ENCODE data around the gene PDE6B. TPM values are rescaled to one million over a fixed set of nuclear protein-coding genes. Genes with fewer than 3 reads are reported as not detected.
"Not testable (repeated sequence)": the region's sequence is repeated elsewhere in the genome, so short reads cannot be mapped to it uniquely, and the experiment has no call there.

The PDE6B gene
- total RNA-seq, 4 donors from 2014 or later = 0.60 to 2.5 (median 0.95) TPM; not detected in 1

- intact Hi-C loops (cut with DNase I; ENCODE audit: low total_unique reads) = no loop called here
- 90% methylated on average over 22 of the region's 22 CpGs; no CpG with 5 or more reads in 1 of the 2 donors for WGBS, 2 donors (ENCODE audit: low coverage in 1 of 2)
- Histone ChIP-seq H3K27ac (no peak overlapping the region), H3K9me3 (no peaks in the 10 kb centered on the region), H3K36me3 (peaks cover 0 to 3% (median under 1%) of the 10 kb centered on the region in 4 donors), H3K4me1 (peaks cover 0 to 10% (median 6%) of the 10 kb centered on the region in 4 donors), H3K27me3 (peaks cover 6% of the 10 kb centered on the region), H3K4me3 (no peak overlapping the region)
- no peak for DNase-seq
- no peak for TF ChIP-seq EP300 (IDR thresholded peaks at IDR 0.05; ENCODE audit: low read depth)
- TF ChIP-seq POLR2A (IDR thresholded peaks at IDR 0.05) = no peak
- no peak for TF ChIP-seq POLR2AphosphoS5 (IDR thresholded peaks at IDR 0.05)
- TF ChIP-seq, protein P1, sequence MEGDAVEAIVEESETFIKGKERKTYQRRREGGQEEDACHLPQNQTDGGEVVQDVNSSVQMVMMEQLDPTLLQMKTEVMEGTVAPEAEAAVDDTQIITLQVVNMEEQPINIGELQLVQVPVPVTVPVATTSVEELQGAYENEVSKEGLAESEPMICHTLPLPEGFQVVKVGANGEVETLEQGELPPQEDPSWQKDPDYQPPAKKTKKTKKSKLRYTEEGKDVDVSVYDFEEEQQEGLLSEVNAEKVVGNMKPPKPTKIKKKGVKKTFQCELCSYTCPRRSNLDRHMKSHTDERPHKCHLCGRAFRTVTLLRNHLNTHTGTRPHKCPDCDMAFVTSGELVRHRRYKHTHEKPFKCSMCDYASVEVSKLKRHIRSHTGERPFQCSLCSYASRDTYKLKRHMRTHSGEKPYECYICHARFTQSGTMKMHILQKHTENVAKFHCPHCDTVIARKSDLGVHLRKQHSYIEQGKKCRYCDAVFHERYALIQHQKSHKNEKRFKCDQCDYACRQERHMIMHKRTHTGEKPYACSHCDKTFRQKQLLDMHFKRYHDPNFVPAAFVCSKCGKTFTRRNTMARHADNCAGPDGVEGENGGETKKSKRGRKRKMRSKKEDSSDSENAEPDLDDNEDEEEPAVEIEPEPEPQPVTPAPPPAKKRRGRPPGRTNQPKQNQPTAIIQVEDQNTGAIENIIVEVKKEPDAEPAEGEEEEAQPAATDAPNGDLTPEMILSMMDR (IDR thresholded peaks at IDR 0.05) = no peak
- in situ Hi-C loops (cut with MboI; ENCODE audit: low pct_ligation_motif_present in 1 of 4, low pct_unique_long_range_greater_than_20kb in 1 of 4, low sequenced_read_pairs in 3 of 4) = no loop called here
Observed at GRCh38 chr4:666436-666810, 41.0 kb downstream of the PDE6B start.

- peaks cover 6% of the 10 kb centered on the region for H3K27me3 ChIP-seq
- WGBS, 2 donors (ENCODE audit: low coverage in 1 of 2) = 77% methylated on average over 22 of the region's 28 CpGs; no CpG with 5 or more reads in 1 of the 2 donors
- in situ Hi-C loops (cut with MboI; ENCODE audit: low pct_ligation_motif_present in 1 of 4, low pct_unique_long_range_greater_than_20kb in 1 of 4, low sequenced_read_pairs in 3 of 4) = no loop called here
- no peak overlapping the region for H3K4me3 ChIP-seq
- peaks cover 0 to 10% (median 6%) of the 10 kb centered on the region in 4 donors for H3K4me1 ChIP-seq
- H3K27ac ChIP-seq = no peak overlapping the region
- H3K9me3 ChIP-seq = no peaks in the 10 kb centered on the region
- no peak for DNase-seq
- H3K36me3 ChIP-seq = peaks cover 0 to 8% (median 3%) of the 10 kb centered on the region in 4 donors
- TF ChIP-seq EP300 (IDR thresholded peaks at IDR 0.05; ENCODE audit: low read depth) (no peak), POLR2A (IDR thresholded peaks at IDR 0.05) (no peak), POLR2AphosphoS5 (IDR thresholded peaks at IDR 0.05) (no peak)
- TF ChIP-seq, protein P1 (IDR thresholded peaks at IDR 0.05) = no peak
- intact Hi-C loops (cut with DNase I; ENCODE audit: low total_unique reads) = no loop called here
Observed at GRCh38 chr4:666822-667544, 41.6 kb downstream of the PDE6B start.

DNA sequence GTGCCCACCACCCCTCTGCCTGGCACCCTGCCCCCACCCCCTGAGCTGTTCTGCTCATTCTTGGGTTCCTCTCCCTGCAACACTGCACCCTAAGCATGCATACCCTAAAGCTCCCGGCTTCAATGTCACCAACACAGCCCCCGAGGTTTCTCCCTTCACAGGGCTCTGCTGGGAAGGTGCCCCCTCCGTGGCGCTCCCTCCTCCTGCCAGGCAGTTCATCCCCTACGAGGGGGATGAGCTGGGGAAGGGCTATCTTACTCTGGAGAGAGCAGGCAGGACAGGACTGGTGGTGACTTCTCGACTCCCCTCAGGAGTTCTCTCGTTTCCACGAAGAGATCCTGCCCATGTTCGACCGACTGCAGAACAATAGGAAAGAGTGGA is 42.2 kb downstream of the PDE6B start:
- no peak overlapping the region for H3K4me3 ChIP-seq
- intact Hi-C loops (cut with DNase I; ENCODE audit: low total_unique reads) = no loop called here
- DNase-seq = no peak

GRCh38 chr4:668219-668618 is 42.8 kb downstream of the PDE6B start:
- peaks cover 6 to 15% (median 10%) of the 10 kb centered on the region in 4 donors for H3K4me1 ChIP-seq
- DNase-seq; H3K27me3 ChIP-seq; H3K9me3 ChIP-seq; intact Hi-C loops (cut with DNase I; ENCODE audit: low total_unique reads); H3K4me3 ChIP-seq; in situ Hi-C loops (cut with MboI; ENCODE audit: low pct_ligation_motif_present in 1 of 4, low pct_unique_long_range_greater_than_20kb in 1 of 4, low sequenced_read_pairs in 3 of 4); H3K27ac ChIP-seq: not testable (repeated sequence)
- peaks cover 0 to 14% (median 6%) of the 10 kb centered on the region in 4 donors for H3K36me3 ChIP-seq
- WGBS, 2 donors (ENCODE audit: low coverage in 1 of 2) = 77 to 87% methylated on average over 5 of the region's 6 CpGs

More for the DNA sequence above, 42.2 kb downstream of the PDE6B start:
- peaks cover 0 to 12% (median 5%) of the 10 kb centered on the region in 4 donors for H3K36me3 ChIP-seq
- 68% methylated on average over 10 of the region's 10 CpGs; no CpG with 5 or more reads in 1 of the 2 donors for WGBS, 2 donors (ENCODE audit: low coverage in 1 of 2)
- H3K27me3 ChIP-seq = peaks cover 6% of the 10 kb centered on the region
- H3K9me3 ChIP-seq = no peaks in the 10 kb centered on the region
- TF ChIP-seq, protein P1 (IDR thresholded peaks at IDR 0.05) = no peak
- TF ChIP-seq EP300 (IDR thresholded peaks at IDR 0.05; ENCODE audit: low read depth) = no peak
- TF ChIP-seq POLR2AphosphoS5 (IDR thresholded peaks at IDR 0.05) = no peak
- no peak for TF ChIP-seq POLR2A (IDR thresholded peaks at IDR 0.05)
- no peak overlapping the region for H3K27ac ChIP-seq
- peaks cover 0 to 10% (median 7%) of the 10 kb centered on the region in 4 donors for H3K4me1 ChIP-seq
- in situ Hi-C loops (cut with MboI; ENCODE audit: low pct_ligation_motif_present in 1 of 4, low pct_unique_long_range_greater_than_20kb in 1 of 4, low sequenced_read_pairs in 3 of 4) = no loop called here
